ENCODE measurements around the gene SH3PXD2A.

The SH3PXD2A gene

DNA sequence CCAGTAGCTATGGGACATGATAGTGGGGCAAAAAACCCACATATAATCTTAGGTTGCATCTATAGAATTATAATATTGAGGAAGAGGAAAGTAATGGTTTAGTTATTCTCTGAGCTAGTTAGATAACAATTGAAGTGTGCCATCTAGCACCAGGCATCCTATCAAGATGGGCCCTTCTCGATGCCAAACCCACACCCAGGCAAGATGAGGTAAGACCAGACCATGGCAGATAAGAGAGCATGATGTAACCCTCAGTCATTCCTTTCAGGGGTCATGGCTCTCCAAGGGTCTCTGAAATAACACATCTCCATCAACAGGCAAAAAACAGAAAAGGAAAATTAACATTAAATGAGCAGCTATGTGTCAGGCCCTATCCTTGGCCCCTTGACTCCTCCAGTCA lies 128.7 kb downstream of the SH3PXD2A start:
- Histone ChIP-seq H3K27me3 (replicated peaks in 2 of 5; ENCODE audit: control insufficient read depth in 4 of 5, insufficient read depth in 5 of 5, low read length in 4 of 5) (no peaks in the 10 kb centered on the region), H3K4me1 (ENCODE audit: control extremely low read depth in 1 of 4, control insufficient read depth in 4 of 4, insufficient read depth in 4 of 4, low read length in 3 of 4) (no peaks in the 10 kb centered on the region), H3K36me3 (ENCODE audit: control insufficient read depth in 4 of 4, insufficient read depth in 4 of 4, low read length in 3 of 4) (no peaks in the 10 kb centered on the region), H3K4me3 (ENCODE audit: control insufficient read depth in 1 of 7, extremely low read depth in 1 of 7, insufficient read depth in 4 of 7, low read depth in 2 of 7, low read length in 6 of 7) (no peak overlapping the region), H3K27ac (ENCODE audit: insufficient read depth in 1 of 2, low read depth in 1 of 2, low read length in 2 of 2, poor library complexity in 1 of 2, severe bottlenecking in 2 of 2) (no peak overlapping the region), H3K9me3 (ENCODE audit: control extremely low read depth in 1 of 5, control insufficient read depth in 4 of 5, insufficient read depth in 2 of 5, low read depth in 1 of 5, low read length in 4 of 5) (no peaks in the 10 kb centered on the region)
- POLR2A ChIA-PET: no interaction called here
- no peak for DNase-seq
- CTCF ChIA-PET: interaction anchor here (1.3 kb wide), 1 partner anchor 12 kb away, joined by 5 read pairs; no protein-coding TSS in a partner anchor
- no CpG with 5 or more reads among the region's 1 CpG for WGBS (ENCODE audit: insufficient coverage)

DNA sequence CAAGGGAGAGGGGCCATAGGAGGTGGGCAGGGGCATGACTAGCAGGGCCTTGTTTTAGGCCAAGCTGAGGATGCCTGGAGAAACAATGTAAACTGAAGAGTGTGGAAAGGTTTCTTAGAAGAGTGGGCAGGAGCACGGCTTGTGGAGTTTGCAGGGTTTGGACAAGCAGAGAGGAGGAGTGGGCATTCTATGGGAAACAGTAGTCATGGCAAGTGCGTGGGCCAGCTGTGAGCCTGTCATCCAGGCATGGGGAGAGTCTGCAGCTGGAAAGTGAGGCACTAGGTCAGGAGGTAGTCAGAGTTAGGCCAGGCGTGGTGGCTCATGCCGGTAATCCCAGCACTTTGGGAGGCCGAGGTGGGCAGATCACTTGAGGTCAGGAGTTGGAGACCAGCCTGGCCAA lies 130.1 kb downstream of the SH3PXD2A start:
- no peaks in the 10 kb centered on the region for H3K36me3 ChIP-seq (ENCODE audit: control insufficient read depth in 4 of 4, insufficient read depth in 4 of 4, low read length in 3 of 4)
- H3K9me3 ChIP-seq (ENCODE audit: control extremely low read depth in 1 of 5, control insufficient read depth in 4 of 5, insufficient read depth in 2 of 5, low read depth in 1 of 5, low read length in 4 of 5): no peaks in the 10 kb centered on the region
- no peaks in the 10 kb centered on the region for H3K4me1 ChIP-seq (ENCODE audit: control extremely low read depth in 1 of 4, control insufficient read depth in 4 of 4, insufficient read depth in 4 of 4, low read length in 3 of 4)
- no peaks in the 10 kb centered on the region for H3K27me3 ChIP-seq (replicated peaks in 2 of 5; ENCODE audit: control insufficient read depth in 4 of 5, insufficient read depth in 5 of 5, low read length in 4 of 5)
- H3K27ac ChIP-seq (ENCODE audit: insufficient read depth in 1 of 2, low read depth in 1 of 2, low read length in 2 of 2, poor library complexity in 1 of 2, severe bottlenecking in 2 of 2): no peak overlapping the region
- CTCF ChIA-PET: interaction anchor here (0.6 to 1.6 kb wide), 5 partner anchors 13 to 160 kb away, joined by 3 to 5 read pairs (median 3); no protein-coding TSS in a partner anchor
- POLR2A ChIA-PET: no interaction called here
- 98% methylated on average over 4 of the region's 5 CpGs for WGBS (ENCODE audit: insufficient coverage)
- no peak overlapping the region for H3K4me3 ChIP-seq (ENCODE audit: control insufficient read depth in 1 of 7, extremely low read depth in 1 of 7, insufficient read depth in 4 of 7, low read depth in 2 of 7, low read length in 6 of 7)
- no peak for DNase-seq

DNA sequence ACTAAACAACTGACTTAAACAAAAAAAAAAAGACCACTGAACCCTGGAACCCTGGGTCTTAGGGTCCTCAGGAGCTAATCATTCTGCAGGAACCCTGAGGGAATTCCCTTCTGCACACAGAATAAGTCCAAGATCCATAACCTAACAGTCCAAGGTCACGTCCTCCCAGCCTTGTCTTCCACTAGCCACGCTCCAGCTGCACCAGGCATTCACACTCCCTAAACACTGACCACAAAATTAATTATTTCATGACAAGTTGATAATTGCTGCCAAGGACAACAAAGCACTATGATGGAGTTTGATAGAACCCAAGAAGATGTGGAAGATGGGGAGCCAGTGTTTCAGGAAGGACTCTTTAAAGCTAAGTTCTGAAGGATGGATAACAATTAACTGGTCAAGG lies 130.6 kb downstream of the SH3PXD2A start:
- CTCF ChIA-PET: interaction anchor here (0.6 to 1.7 kb wide), 6 partner anchors 12 to 161 kb away, joined by 3 to 5 read pairs (median 4); no protein-coding TSS in a partner anchor
- H3K4me1 ChIP-seq (ENCODE audit: control extremely low read depth in 1 of 4, control insufficient read depth in 4 of 4, insufficient read depth in 4 of 4, low read length in 3 of 4): no peaks in the 10 kb centered on the region
- 100% methylated on average over 1 of the region's 2 CpGs for WGBS (ENCODE audit: insufficient coverage)
- DNase-seq: no peak
- no peaks in the 10 kb centered on the region for H3K36me3 ChIP-seq (ENCODE audit: control insufficient read depth in 4 of 4, insufficient read depth in 4 of 4, low read length in 3 of 4)
- H3K4me3 ChIP-seq (ENCODE audit: control insufficient read depth in 1 of 7, extremely low read depth in 1 of 7, insufficient read depth in 4 of 7, low read depth in 2 of 7, low read length in 6 of 7): no peak overlapping the region
- no peak overlapping the region for H3K27ac ChIP-seq (ENCODE audit: insufficient read depth in 1 of 2, low read depth in 1 of 2, low read length in 2 of 2, poor library complexity in 1 of 2, severe bottlenecking in 2 of 2)
- POLR2A ChIA-PET: no interaction called here
- H3K27me3 ChIP-seq (replicated peaks in 2 of 5; ENCODE audit: control insufficient read depth in 4 of 5, insufficient read depth in 5 of 5, low read length in 4 of 5): no peaks in the 10 kb centered on the region
- no peaks in the 10 kb centered on the region for H3K9me3 ChIP-seq (ENCODE audit: control extremely low read depth in 1 of 5, control insufficient read depth in 4 of 5, insufficient read depth in 2 of 5, low read depth in 1 of 5, low read length in 4 of 5)

DNA sequence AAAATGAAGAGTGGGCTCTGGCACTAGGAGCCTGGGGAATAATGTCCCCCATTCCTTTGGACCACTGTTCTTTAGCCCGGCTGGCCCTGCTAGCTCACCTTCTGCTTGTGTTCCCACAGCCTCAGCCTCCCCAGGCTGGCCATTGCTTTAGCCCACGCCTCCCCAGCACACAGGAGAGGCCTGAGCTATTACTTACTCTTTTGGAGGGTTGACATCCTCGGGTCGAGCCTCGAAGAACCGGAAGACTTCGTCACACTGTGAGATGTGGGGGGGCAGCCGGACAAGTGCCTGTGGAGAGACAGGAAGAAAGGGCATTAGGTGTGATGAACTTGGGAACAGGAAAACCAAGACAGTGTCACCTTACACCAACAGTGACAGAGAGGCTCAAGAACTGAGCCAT lies 131.3 kb downstream of the SH3PXD2A start:
- no peaks in the 10 kb centered on the region for H3K9me3 ChIP-seq (ENCODE audit: control extremely low read depth in 1 of 5, control insufficient read depth in 4 of 5, insufficient read depth in 2 of 5, low read depth in 1 of 5, low read length in 4 of 5)
- ChIA-PET POLR2A (no interaction called here), CTCF (interaction anchor here (0.8 to 1.7 kb wide), 2 partner anchors 9 to 132 kb away, joined by 4 to 5 read pairs; no protein-coding TSS in a partner anchor)
- 93% methylated on average over 7 of the region's 8 CpGs for WGBS (ENCODE audit: insufficient coverage)
- H3K36me3 ChIP-seq (ENCODE audit: control insufficient read depth in 4 of 4, insufficient read depth in 4 of 4, low read length in 3 of 4): no peaks in the 10 kb centered on the region
- DNase-seq: no peak
- no peak overlapping the region for H3K27ac ChIP-seq (ENCODE audit: insufficient read depth in 1 of 2, low read depth in 1 of 2, low read length in 2 of 2, poor library complexity in 1 of 2, severe bottlenecking in 2 of 2)
- H3K4me3 ChIP-seq (ENCODE audit: control insufficient read depth in 1 of 7, extremely low read depth in 1 of 7, insufficient read depth in 4 of 7, low read depth in 2 of 7, low read length in 6 of 7): no peak overlapping the region
- no peaks in the 10 kb centered on the region for H3K4me1 ChIP-seq (ENCODE audit: control extremely low read depth in 1 of 4, control insufficient read depth in 4 of 4, insufficient read depth in 4 of 4, low read length in 3 of 4)
- no peaks in the 10 kb centered on the region for H3K27me3 ChIP-seq (replicated peaks in 2 of 5; ENCODE audit: control insufficient read depth in 4 of 5, insufficient read depth in 5 of 5, low read length in 4 of 5)

DNA sequence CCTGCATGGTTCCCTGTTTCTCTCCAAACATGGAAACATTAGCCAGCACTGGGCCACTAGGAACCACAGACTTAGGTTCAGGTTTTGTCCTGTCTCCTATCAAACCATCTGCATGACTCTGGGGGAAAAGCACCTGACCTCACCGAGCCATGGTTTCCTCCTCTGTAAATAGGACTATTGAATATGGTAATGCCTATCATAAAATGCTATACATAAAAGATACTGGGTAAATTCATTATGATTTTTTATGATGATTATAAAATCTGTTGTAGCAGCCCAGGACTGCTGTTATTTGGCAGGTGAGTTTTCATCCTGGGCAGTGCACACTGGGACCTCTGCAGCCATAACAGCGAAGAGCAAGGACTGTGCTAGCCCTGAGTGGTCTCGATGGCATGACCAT lies 131.8 kb downstream of the SH3PXD2A start:
- Histone ChIP-seq H3K27me3 (replicated peaks in 2 of 5; ENCODE audit: control insufficient read depth in 4 of 5, insufficient read depth in 5 of 5, low read length in 4 of 5) (no peaks in the 10 kb centered on the region), H3K27ac (ENCODE audit: insufficient read depth in 1 of 2, low read depth in 1 of 2, low read length in 2 of 2, poor library complexity in 1 of 2, severe bottlenecking in 2 of 2) (no peak overlapping the region)

DNA sequence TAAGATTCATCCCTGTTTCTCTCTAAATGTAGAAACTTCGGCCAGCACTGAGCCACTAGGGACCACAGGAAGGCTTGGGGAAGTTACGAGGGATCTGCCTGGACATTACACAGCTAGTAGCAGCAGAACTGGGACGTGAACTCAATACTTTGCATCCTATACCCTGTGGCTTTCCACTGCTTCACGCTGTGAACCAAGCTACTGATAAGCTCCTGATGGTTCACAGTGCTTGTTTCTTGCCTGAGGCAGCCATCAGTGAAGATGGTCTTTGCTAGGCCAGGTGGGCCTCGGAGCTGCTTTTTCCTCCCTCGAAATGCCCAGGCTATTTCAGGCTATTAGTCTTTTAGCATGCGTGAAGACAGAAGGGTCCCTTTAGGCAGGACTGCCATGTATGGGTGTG lies 132.7 kb downstream of the SH3PXD2A start:
- CTCF ChIA-PET: interaction anchor here (1.5 kb wide), 1 partner anchor 162 kb away, joined by 6 read pairs; no protein-coding TSS in a partner anchor
- H3K36me3 ChIP-seq (ENCODE audit: control insufficient read depth in 4 of 4, insufficient read depth in 4 of 4, low read length in 3 of 4): no peaks in the 10 kb centered on the region

More for the DNA sequence above, 131.8 kb downstream of the SH3PXD2A start:
- Histone ChIP-seq H3K9me3 (ENCODE audit: control extremely low read depth in 1 of 5, control insufficient read depth in 4 of 5, insufficient read depth in 2 of 5, low read depth in 1 of 5, low read length in 4 of 5) (no peaks in the 10 kb centered on the region), H3K36me3 (ENCODE audit: control insufficient read depth in 4 of 4, insufficient read depth in 4 of 4, low read length in 3 of 4) (no peaks in the 10 kb centered on the region), H3K4me1 (ENCODE audit: control extremely low read depth in 1 of 4, control insufficient read depth in 4 of 4, insufficient read depth in 4 of 4, low read length in 3 of 4) (no peaks in the 10 kb centered on the region), H3K4me3 (ENCODE audit: control insufficient read depth in 1 of 7, extremely low read depth in 1 of 7, insufficient read depth in 4 of 7, low read depth in 2 of 7, low read length in 6 of 7) (no peak overlapping the region)
- CTCF ChIA-PET: interaction anchor here (0.8 to 1.7 kb wide), 3 partner anchors 9 to 162 kb away, joined by 4 to 6 read pairs (median 5); no protein-coding TSS in a partner anchor
- 100% methylated on average over 1 of the region's 3 CpGs for WGBS (ENCODE audit: insufficient coverage)
- POLR2A ChIA-PET: no interaction called here
- DNase-seq: no peak

DNA sequence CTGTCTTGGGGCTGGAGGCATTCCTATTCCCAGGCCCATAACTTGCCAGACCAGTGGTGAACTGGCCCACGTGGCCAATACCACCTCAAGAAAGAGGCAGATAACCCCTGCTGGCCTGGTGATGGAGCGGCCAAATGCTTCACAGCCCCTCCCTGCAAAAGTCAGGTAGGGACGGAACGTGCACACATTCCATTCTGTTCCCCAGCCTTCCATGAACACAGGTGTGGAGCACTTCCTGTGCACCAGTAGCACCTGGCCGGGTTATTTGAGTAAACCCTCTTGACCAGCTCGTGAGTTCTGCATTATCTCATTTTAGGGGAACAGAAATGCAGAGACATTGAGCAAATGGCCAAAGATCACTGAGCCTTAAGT lies 134.4 kb downstream of the SH3PXD2A start:
- no peak overlapping the region for H3K27ac ChIP-seq (ENCODE audit: insufficient read depth in 1 of 2, low read depth in 1 of 2, low read length in 2 of 2, poor library complexity in 1 of 2, severe bottlenecking in 2 of 2)
- no peaks in the 10 kb centered on the region for H3K4me1 ChIP-seq (ENCODE audit: control extremely low read depth in 1 of 4, control insufficient read depth in 4 of 4, insufficient read depth in 4 of 4, low read length in 3 of 4)
- H3K36me3 ChIP-seq (ENCODE audit: control insufficient read depth in 4 of 4, insufficient read depth in 4 of 4, low read length in 3 of 4): no peaks in the 10 kb centered on the region
- 95% methylated on average over 6 of the region's 6 CpGs for WGBS (ENCODE audit: insufficient coverage)
- no peak for DNase-seq
- ChIA-PET CTCF (interaction anchor here (1.1 to 1.5 kb wide), 3 partner anchors 8 to 134 kb away, joined by 3 to 5 read pairs (median 5); partner anchors contain the start of gene SH3PXD2A), POLR2A (no interaction called here)
- H3K27me3 ChIP-seq (replicated peaks in 2 of 5; ENCODE audit: control insufficient read depth in 4 of 5, insufficient read depth in 5 of 5, low read length in 4 of 5): no peaks in the 10 kb centered on the region
- no peak overlapping the region for H3K4me3 ChIP-seq (ENCODE audit: control insufficient read depth in 1 of 7, extremely low read depth in 1 of 7, insufficient read depth in 4 of 7, low read depth in 2 of 7, low read length in 6 of 7)
- H3K9me3 ChIP-seq (ENCODE audit: control extremely low read depth in 1 of 5, control insufficient read depth in 4 of 5, insufficient read depth in 2 of 5, low read depth in 1 of 5, low read length in 4 of 5): no peaks in the 10 kb centered on the region

More for the DNA sequence above, 132.7 kb downstream of the SH3PXD2A start:
- Histone ChIP-seq H3K9me3 (ENCODE audit: control extremely low read depth in 1 of 5, control insufficient read depth in 4 of 5, insufficient read depth in 2 of 5, low read depth in 1 of 5, low read length in 4 of 5) (no peaks in the 10 kb centered on the region), H3K4me3 (ENCODE audit: control insufficient read depth in 1 of 7, extremely low read depth in 1 of 7, insufficient read depth in 4 of 7, low read depth in 2 of 7, low read length in 6 of 7) (no peak overlapping the region), H3K27ac (ENCODE audit: insufficient read depth in 1 of 2, low read depth in 1 of 2, low read length in 2 of 2, poor library complexity in 1 of 2, severe bottlenecking in 2 of 2) (no peak overlapping the region), H3K4me1 (ENCODE audit: control extremely low read depth in 1 of 4, control insufficient read depth in 4 of 4, insufficient read depth in 4 of 4, low read length in 3 of 4) (no peaks in the 10 kb centered on the region), H3K27me3 (replicated peaks in 2 of 5; ENCODE audit: control insufficient read depth in 4 of 5, insufficient read depth in 5 of 5, low read length in 4 of 5) (no peaks in the 10 kb centered on the region)
- POLR2A ChIA-PET: interaction anchor here (0.5 to 0.8 kb wide), 2 partner anchors 134 to 1906 kb away, joined by 4 read pairs; no protein-coding TSS in a partner anchor
- no peak for DNase-seq
- 95% methylated on average over 7 of the region's 7 CpGs for WGBS (ENCODE audit: insufficient coverage)

All from common myeloid progenitor, CD34-positive (primary cell).